Hepatocyte (in vitro differentiated cells): Measurements from ENCODE around the gene FMO1.

ENCODE experiments used
- EZH2 ChIP-seq: fragments of 200-600 bp; sonication (generic); IDR thresholded peaks from 2 replicates; pipeline ENCODE4 v1.6.1; 2016; ENCODE audit warnings: antibody characterized with exemption, mild to moderate bottlenecking, borderline replicate concordance
- EZH2phosphoT487 ChIP-seq: fragments of 200-600 bp; sonication (generic); IDR thresholded peaks from one replicate; pipeline ENCODE4 v1.6.1; 2018; ENCODE audit warnings: antibody characterized with exemption, mild to moderate bottlenecking, low read depth, moderate library complexity; ENCODE audit not compliant: unreplicated experiment, severe bottlenecking
- TF ChIP-seq, protein P1 (sequence below): fragments of 200-600 bp; sonication (generic); IDR thresholded peaks from 2 replicates; pipeline ENCODE4 v1.5.1; 2016; ENCODE audit warnings: antibody characterized with exemption, mild to moderate bottlenecking; ENCODE audit not compliant: poor library complexity

DNA sequence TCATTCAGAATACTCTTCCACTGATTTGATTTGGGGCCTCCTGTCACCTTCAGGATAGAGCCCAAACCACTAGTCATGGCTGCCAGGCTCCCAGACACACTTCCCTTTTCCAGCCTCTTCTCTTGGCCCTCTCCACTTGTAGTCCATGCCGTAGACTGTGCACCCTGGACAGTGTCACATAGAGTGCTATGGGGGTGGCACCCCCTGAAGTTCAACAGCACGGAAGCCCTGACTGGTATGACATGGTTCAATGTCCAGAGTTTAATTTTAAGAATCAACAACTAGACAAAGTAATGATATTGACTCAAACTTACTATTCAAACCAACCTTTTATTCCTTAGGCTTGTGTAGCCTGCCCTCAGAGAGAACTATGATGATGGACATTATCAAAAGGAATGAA lies 40.9 kb upstream of the FMO1 start:
- TF ChIP-seq, protein P1, sequence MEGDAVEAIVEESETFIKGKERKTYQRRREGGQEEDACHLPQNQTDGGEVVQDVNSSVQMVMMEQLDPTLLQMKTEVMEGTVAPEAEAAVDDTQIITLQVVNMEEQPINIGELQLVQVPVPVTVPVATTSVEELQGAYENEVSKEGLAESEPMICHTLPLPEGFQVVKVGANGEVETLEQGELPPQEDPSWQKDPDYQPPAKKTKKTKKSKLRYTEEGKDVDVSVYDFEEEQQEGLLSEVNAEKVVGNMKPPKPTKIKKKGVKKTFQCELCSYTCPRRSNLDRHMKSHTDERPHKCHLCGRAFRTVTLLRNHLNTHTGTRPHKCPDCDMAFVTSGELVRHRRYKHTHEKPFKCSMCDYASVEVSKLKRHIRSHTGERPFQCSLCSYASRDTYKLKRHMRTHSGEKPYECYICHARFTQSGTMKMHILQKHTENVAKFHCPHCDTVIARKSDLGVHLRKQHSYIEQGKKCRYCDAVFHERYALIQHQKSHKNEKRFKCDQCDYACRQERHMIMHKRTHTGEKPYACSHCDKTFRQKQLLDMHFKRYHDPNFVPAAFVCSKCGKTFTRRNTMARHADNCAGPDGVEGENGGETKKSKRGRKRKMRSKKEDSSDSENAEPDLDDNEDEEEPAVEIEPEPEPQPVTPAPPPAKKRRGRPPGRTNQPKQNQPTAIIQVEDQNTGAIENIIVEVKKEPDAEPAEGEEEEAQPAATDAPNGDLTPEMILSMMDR, result no peak
- TF ChIP-seq EZH2phosphoT487 (no peak), EZH2 (no peak)
